Stomach (tissue), 9 donors: Measurements from ENCODE around the gene IQCN. TPM values are rescaled to one million over a fixed set of nuclear protein-coding genes. Genes with fewer than 3 reads are reported as not detected.
A peak's percentile ranks its signal among the peaks of the same experiment; 100 is the strongest.

Experiments used
- DNase-seq, 2 donors: peaks; one replicate each; pipeline versions ENCODE4 v3.0.0 to v3.0.0-alpha.2; 2013 to 2019
- H3K27ac ChIP-seq, 5 donors: fragments of 200-600 bp in 4 of 5; sonication (generic) in 4 of 5; one replicate each; pipeline ENCODE4 v1.5.1; 2013 to 2019; ENCODE audit warnings: mild to moderate bottlenecking in 1 of 5, moderate library complexity in 1 of 5
- H3K27me3 ChIP-seq, 3 donors: fragments of 200-600 bp; sonication (generic); one replicate each; pipeline ENCODE4 v1.5.1; 2017 to 2019; ENCODE audit warnings: mixed run types in 1 of 3
- H3K36me3 ChIP-seq, 4 donors: fragments of 200-600 bp; sonication (generic); 1 replicate in 3 of 4; 2 replicates in 1 of 4; pipeline ENCODE4 v1.5.1; 2016 to 2019
- H3K4me1 ChIP-seq, 4 donors: fragments of 200-600 bp; sonication (generic); one replicate each; pipeline ENCODE4 v1.5.1; 2016 to 2019
- H3K4me3 ChIP-seq, 4 donors: fragments of 200-600 bp; sonication (generic) in 3 of 4; one replicate each; pipeline ENCODE4 v1.5.1; 2016 to 2019; ENCODE audit warnings: mild to moderate bottlenecking in 1 of 4
- H3K9me3 ChIP-seq, 4 donors: fragments of 200-600 bp; sonication (generic); one replicate each; pipeline ENCODE4 v1.5.1; 2016 to 2019
- EP300 ChIP-seq: sonication (generic); formaldehyde crosslinking; IDR thresholded peaks from one replicate; pipeline ENCODE4 v1.6.1; 2017; ENCODE audit warnings: antibody characterized with exemption
- POLR2A ChIP-seq, 4 donors: fragments of 450-650 bp; IDR thresholded peaks; one replicate each; pipeline ENCODE4 v1.6.1; 2016; ENCODE audit warnings: antibody characterized with exemption in 4 of 4, control low read depth in 2 of 4, mild to moderate bottlenecking in 1 of 4, moderate library complexity in 1 of 4
- POLR2AphosphoS5 ChIP-seq, 3 donors: sonication (generic); formaldehyde crosslinking; IDR thresholded peaks; one replicate each; pipeline ENCODE4 v1.6.1; 2016; ENCODE audit warnings: antibody characterized with exemption in 3 of 3
- WGBS, 5 donors: extraction: QIAGEN DNeasy Blood & Tissue Kit in 3 of 5; methylation state at CpG; one replicate each; pipeline versions ENCODE4 v1.1.5 to v1.1.7; 2013 to 2018; 5-methylcytosine and 5-hydroxymethylcytosine counted together
- intact Hi-C: fragments of 100-400 bp; cut with DNase I; formaldehyde crosslinking; loops from one replicate; pipeline ENCODE4 v1.15.1; 2023; ENCODE audit warnings: low total_unique reads
- polyA plus RNA-seq, 3 donors: library from polyadenylated mRNA; stranded (reverse); fragments of 200-250 nt; gene quantifications; one replicate each; pipeline ENCODE4 v1.2.3, GENCODE V29; 2013
- total RNA-seq, 5 donors: library from RNA; depleted of rRNA; stranded (reverse); fragments of >200 nt; gene quantifications; one replicate each; pipeline versions ENCODE4 v1.1.0 to v1.2.3, GENCODE V29; 2014 to 2016
- TF ChIP-seq, protein P1 (sequence below), 7 experiments: fragments of 450-650 bp in 4 of 7; fragments of 200-600 bp in 3 of 7; sonication (generic) in 3 of 7; IDR thresholded peaks; one replicate each; pipeline ENCODE4 v1.5.1; 2016 to 2019; ENCODE audit warnings: antibody characterized with exemption in 7 of 7, control low read depth in 2 of 7, mild to moderate bottlenecking in 1 of 7
- donor health status: healthy with polysubstance abuse.
- donor health status: Bipolar disorder and iron deficiency.
- donor health status: healthy.

The IQCN gene
- total and polyA plus RNA-seq, 8 donors, result 1.4 to 35.7 (median 2.7) TPM; not detected in 1

DNA sequence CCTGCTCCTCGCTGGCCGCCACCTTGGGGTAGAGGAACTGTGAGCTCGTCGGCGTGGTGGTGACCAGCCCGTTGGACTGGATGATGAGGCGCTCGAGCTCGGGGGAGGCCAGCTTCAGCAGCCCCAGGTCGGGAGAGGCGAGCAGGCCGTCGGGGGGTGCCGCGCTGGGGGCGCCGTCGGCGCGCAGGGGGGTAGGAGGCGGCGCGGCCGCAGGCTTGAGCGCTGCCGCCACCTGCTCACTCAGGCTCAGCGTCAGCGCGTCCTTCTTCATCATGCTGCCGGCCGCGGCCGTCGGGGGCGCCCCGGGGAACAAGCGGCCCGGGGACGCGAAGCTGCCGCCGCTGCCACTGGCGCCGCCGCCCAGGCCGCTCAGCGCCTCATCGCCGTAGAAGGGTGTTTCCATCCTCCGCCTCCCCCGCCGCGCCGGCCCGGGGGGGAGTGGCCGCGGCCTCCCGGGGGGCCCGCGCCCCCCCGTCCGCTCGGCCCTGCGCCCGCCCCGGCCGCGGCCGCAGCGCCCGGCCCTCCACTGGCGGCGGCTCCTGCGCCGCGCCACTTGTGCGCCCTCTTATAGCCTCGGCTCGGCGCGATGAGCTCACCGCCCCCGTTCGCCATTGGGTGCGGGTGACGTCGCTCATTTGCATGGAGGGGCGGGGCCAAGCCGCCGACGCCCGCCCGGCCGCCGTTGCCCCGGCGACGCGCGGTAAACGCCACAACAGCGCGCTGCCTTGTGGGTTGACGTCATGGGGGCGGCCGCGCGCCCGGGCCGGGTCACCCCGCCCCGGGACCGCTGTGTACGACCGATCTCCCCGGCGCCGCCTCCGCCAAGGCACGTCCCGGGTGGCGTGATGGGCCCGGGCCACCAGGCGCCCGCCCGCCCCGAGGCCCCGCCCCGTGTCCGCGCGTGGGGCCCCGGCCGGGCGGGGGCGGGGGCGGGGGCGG is 7.1 kb upstream of the IQCN start, which contains the start of gene JUND:
Gene JUND (minus strand): TSS at position 541 of the 939 bp plus-strand sequence. CDS start 138 bp downstream, at position 403.
- Histone ChIP-seq H3K9me3 (no peaks in the 10 kb centered on the region), H3K4me1 (peaks cover 38 to 58% (median 50%) of the 10 kb centered on the region in 4 donors), H3K27ac (peak within 1 kb of the TSS; percentile 98 to 100 (median 100)), H3K36me3 (peaks cover 8 to 25% (median 18%) of the 10 kb centered on the region in 4 donors), H3K27me3 (no peaks in the 10 kb centered on the region), H3K4me3 (peak within 1 kb of the TSS; percentile 68 to 98 (median 90))
- TF ChIP-seq, protein P1, sequence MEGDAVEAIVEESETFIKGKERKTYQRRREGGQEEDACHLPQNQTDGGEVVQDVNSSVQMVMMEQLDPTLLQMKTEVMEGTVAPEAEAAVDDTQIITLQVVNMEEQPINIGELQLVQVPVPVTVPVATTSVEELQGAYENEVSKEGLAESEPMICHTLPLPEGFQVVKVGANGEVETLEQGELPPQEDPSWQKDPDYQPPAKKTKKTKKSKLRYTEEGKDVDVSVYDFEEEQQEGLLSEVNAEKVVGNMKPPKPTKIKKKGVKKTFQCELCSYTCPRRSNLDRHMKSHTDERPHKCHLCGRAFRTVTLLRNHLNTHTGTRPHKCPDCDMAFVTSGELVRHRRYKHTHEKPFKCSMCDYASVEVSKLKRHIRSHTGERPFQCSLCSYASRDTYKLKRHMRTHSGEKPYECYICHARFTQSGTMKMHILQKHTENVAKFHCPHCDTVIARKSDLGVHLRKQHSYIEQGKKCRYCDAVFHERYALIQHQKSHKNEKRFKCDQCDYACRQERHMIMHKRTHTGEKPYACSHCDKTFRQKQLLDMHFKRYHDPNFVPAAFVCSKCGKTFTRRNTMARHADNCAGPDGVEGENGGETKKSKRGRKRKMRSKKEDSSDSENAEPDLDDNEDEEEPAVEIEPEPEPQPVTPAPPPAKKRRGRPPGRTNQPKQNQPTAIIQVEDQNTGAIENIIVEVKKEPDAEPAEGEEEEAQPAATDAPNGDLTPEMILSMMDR (IDR thresholded peaks at IDR 0.05), result no peak
- TF ChIP-seq POLR2A (IDR thresholded peaks at IDR 0.05), result peak in 1 of 4 donors; percentile 30
- TF ChIP-seq POLR2AphosphoS5 (IDR thresholded peaks at IDR 0.05), result peak; percentile 92 to 99 (median 99)
- TF ChIP-seq EP300, result peak; percentile 73
- intact Hi-C loops, result no loop called here
- 0 to 1% (median 1%) methylated on average over 19 to 138 of the region's 138 CpGs for WGBS, 5 donors
- peak; percentile 99 to 100 for DNase-seq

DNA sequence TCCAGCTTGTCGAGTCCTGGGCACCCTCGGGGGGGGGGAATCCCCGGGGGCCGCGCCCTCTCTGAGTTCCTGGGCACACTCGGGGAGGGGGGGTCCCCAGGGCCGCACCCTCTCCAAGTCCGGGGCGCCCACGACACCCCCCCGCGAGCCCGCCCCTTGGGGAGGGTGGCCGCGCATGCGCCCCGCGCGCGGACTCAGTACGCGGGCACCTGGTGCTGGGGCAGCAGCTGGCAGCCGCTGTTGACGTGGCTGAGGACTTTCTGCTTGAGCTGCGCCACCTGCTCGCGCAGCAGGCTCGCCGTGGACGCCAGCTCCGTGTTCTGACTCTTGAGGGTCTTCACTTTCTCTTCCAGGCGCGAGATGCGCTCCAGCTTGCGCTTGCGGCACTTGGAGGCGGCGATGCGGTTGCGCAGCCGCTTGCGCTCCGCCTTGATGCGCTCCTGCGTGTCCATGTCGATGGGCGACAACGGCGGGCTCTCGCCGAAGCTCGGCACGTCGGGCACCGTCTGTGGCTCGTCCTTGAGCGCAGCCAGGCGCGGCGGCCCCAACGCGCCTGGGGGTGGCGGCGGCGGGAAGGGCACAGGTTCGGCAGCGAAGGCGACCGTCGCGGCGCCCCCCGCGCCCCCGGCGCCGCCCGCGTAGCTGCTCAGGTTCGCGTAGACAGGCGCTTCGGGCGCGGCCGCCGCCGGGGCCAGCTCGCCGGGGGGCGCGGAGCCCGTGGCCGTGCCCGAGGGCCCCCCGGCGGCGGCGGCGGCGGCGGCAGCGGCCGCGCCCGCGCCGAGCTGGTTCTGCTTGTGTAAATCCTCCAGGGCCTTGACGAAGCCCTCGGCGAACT is 6.2 kb upstream of the IQCN start:
- Histone ChIP-seq H3K36me3 (peaks cover 8 to 33% (median 21%) of the 10 kb centered on the region in 4 donors), H3K4me1 (peaks cover 47 to 66% (median 59%) of the 10 kb centered on the region in 4 donors), H3K27me3 (no peaks in the 10 kb centered on the region), H3K4me3 (peak overlapping the region; percentile 68 to 98 (median 90)), H3K27ac (peak overlapping the region; percentile 98 to 100 (median 100)), H3K9me3 (no peaks in the 10 kb centered on the region)
- 0 to 1% (median 0%) methylated on average over 1 to 108 of the region's 111 CpGs for WGBS, 5 donors
- DNase-seq, result peak; percentile 84 to 95
- intact Hi-C loops, result no loop called here
- peak; percentile 92 to 99 (median 99) for TF ChIP-seq POLR2AphosphoS5 (IDR thresholded peaks at IDR 0.05)
- no peak for TF ChIP-seq EP300
- peak in 2 of 4 donors; percentile 76 to 89 for TF ChIP-seq POLR2A (IDR thresholded peaks at IDR 0.05)

DNA sequence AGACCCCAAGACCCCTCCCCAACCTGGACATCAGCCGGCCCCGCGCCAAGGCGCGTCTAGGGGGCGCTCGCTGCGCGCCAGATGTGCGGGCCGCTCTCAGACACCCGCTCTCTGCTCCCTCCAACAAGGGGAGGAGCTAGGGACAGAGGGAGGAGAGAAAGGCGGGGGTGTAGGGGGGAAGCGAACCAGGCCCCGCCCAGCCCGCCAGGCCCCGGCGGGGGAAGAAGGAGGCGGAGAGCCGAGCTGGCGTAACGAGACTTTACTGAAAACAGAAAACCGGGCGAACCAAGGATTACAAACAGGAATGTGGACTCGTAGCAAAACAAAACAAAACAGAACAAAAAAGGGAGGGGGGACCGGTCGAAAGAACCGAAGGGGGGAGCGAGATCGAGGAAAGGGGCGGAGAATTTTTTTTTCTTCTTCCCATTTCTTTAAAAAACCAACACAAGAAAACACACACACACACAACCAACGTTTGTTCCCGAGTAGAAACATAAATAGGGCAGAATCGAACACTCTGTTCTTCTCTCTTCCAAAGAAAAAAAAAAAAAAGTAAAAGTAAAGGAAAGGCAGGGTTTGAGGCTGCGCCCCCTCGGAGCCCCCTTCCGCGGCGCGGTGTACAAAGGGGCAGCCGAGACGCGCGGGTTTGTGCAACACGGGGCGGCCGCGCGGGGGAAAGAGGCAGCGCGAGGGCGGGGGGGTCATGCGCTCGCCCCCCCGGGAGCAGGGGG is 5.4 kb upstream of the IQCN start:
- peak; percentile 92 to 98 for DNase-seq
- H3K4me3 ChIP-seq, result peak overlapping the region; percentile 68 to 98 (median 90)
- H3K9me3 ChIP-seq, result no peaks in the 10 kb centered on the region
- TF ChIP-seq POLR2AphosphoS5 (IDR thresholded peaks at IDR 0.05) (peak; percentile 79 to 97 (median 90)), EP300 (peak; percentile 20), POLR2A (IDR thresholded peaks at IDR 0.05) (peak in 2 of 4 donors; percentile 87 to 89)
- TF ChIP-seq, protein P1 (IDR thresholded peaks at IDR 0.05), result peak in 5 of 7 experiments; percentile 47 to 85 (median 80)
- peak overlapping the region; percentile 98 to 100 (median 100) for H3K27ac ChIP-seq
- H3K36me3 ChIP-seq, result peaks cover 8 to 37% (median 21%) of the 10 kb centered on the region in 4 donors
- H3K4me1 ChIP-seq, result peaks cover 55 to 66% (median 63%) of the 10 kb centered on the region in 4 donors
- WGBS, 5 donors, result 0 to 1% (median 0%) methylated on average over 49 to 55 of the region's 55 CpGs
- no peaks in the 10 kb centered on the region for H3K27me3 ChIP-seq
- intact Hi-C loops, result loop anchor here (5.0 kb wide), 1 partner anchor 48 kb away; no protein-coding TSS in a partner anchor

DNA sequence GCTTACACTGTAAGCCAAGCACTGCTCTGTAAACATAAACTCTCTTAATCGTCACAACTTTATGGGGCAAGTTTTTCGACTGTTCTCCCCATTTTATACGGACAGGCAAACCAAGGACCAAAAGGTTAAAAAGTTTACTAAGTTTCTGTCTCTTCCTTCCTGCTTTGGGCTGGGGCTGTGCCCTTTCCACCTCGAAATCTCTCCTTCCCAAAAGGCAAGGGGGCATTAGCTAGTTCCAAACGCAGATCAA is 4.9 kb upstream of the IQCN start:
- 0% methylated on average over 5 of the region's 5 CpGs for WGBS, 5 donors
- TF ChIP-seq EP300 (no peak), POLR2AphosphoS5 (IDR thresholded peaks at IDR 0.05) (no peak), POLR2A (IDR thresholded peaks at IDR 0.05) (no peak)
- TF ChIP-seq, protein P1 (IDR thresholded peaks at IDR 0.05), result no peak
- peaks cover 8 to 37% (median 21%) of the 10 kb centered on the region in 4 donors for H3K36me3 ChIP-seq
- no peaks in the 10 kb centered on the region for H3K9me3 ChIP-seq
- no peak for DNase-seq
- peaks cover 60 to 68% (median 66%) of the 10 kb centered on the region in 4 donors for H3K4me1 ChIP-seq
- peak overlapping the region; percentile 98 to 100 (median 100) for H3K27ac ChIP-seq
- intact Hi-C loops, result loop anchor here (5.0 kb wide), 1 partner anchor 48 kb away; no protein-coding TSS in a partner anchor
- peak overlapping the region; percentile 68 to 98 (median 90) for H3K4me3 ChIP-seq
- no peaks in the 10 kb centered on the region for H3K27me3 ChIP-seq
